CD4-positive, CD25-positive, alpha-beta regulatory T cell (primary cell): ENCODE data around the gene KBTBD13. TPM values are rescaled to one million over a fixed set of nuclear protein-coding genes. Genes with fewer than 3 reads are reported as not detected.
A peak's percentile ranks its signal among the peaks of the same experiment; 100 is the strongest.

ENCODE experiments used
- ATAC-seq, 2 donors: fragments of 150-1000 bp; cut with Tn5 transposase; one replicate each; pipeline ENCODE4 v1.10.0; 2021; ENCODE audit warnings: low read depth in 2 of 2, moderate number of reproducible peaks in 2 of 2, moderate library complexity in 1 of 2
- DNase-seq, 3 donors: peaks; one replicate each; pipeline versions ENCODE4 v3.0.0 to v3.0.0-alpha.2; 2012 to 2022; ENCODE audit warnings: mixed read lengths in 1 of 3
- H3K27ac ChIP-seq: one replicate; pipeline ENCODE4 v1.7.0; 2013; ENCODE audit warnings: mild to moderate bottlenecking, low read length; ENCODE audit not compliant: insufficient read depth, poor library complexity, severe bottlenecking
- H3K27me3 ChIP-seq: one replicate; pipeline ENCODE4 v1.7.0; 2013; ENCODE audit warnings: low read length; ENCODE audit not compliant: control insufficient read depth, insufficient read depth
- H3K36me3 ChIP-seq: one replicate; pipeline ENCODE4 v1.7.0; 2013; ENCODE audit warnings: mild to moderate bottlenecking, low read length, moderate library complexity; ENCODE audit not compliant: control insufficient read depth, insufficient read depth
- H3K4me1 ChIP-seq: 2 replicates; pipeline ENCODE4 v1.7.0; 2013; ENCODE audit warnings: mild to moderate bottlenecking, low read length; ENCODE audit not compliant: insufficient read depth, control insufficient read depth, poor library complexity, severe bottlenecking
- H3K4me3 ChIP-seq: one replicate; pipeline ENCODE4 v1.7.0; 2013; ENCODE audit warnings: low read depth, mild to moderate bottlenecking, low read length, moderate library complexity
- H3K9me3 ChIP-seq, 2 experiments: 1 replicate in 1 of 2; 2 replicates in 1 of 2; pipeline ENCODE4 v1.7.0; 2013; ENCODE audit warnings: low read length in 2 of 2, mild to moderate bottlenecking in 1 of 2, moderate library complexity in 1 of 2; ENCODE audit not compliant: control insufficient read depth in 2 of 2
- H3K27ac Mint-ChIP-seq, 3 donors: one replicate each; pipeline ENCODE4 v1.8.0; 2020 to 2022; ENCODE audit warnings: mild to moderate bottlenecking in 3 of 3, mixed read lengths in 3 of 3, moderate library complexity in 2 of 3
- H3K27me3 Mint-ChIP-seq: one replicate; pipeline ENCODE4 v1.8.0; 2022; ENCODE audit warnings: mild to moderate bottlenecking, mixed read lengths
- H3K36me3 Mint-ChIP-seq: one replicate; pipeline ENCODE4 v1.8.0; 2020; ENCODE audit warnings: mixed read lengths
- H3K4me1 Mint-ChIP-seq, 4 donors: one replicate each; pipeline ENCODE4 v1.8.0; 2020 to 2022; ENCODE audit warnings: mixed read lengths in 4 of 4, mild to moderate bottlenecking in 1 of 4
- H3K4me3 Mint-ChIP-seq, 4 donors: one replicate each; pipeline ENCODE4 v1.8.0; 2020 to 2022; ENCODE audit warnings: mild to moderate bottlenecking in 4 of 4, mixed read lengths in 4 of 4, moderate library complexity in 3 of 4
- H3K9me3 Mint-ChIP-seq, 7 donors: one replicate each; pipeline ENCODE4 v1.8.0; 2020 to 2022; ENCODE audit warnings: mixed read lengths in 7 of 7, mild to moderate bottlenecking in 3 of 7, moderate library complexity in 2 of 7
- polyA plus RNA-seq, 4 donors: library from polyadenylated mRNA; unstranded; fragments of 300-500 nt; fragmentation: Illumina TruSeq; gene quantifications; one replicate each; pipeline ENCODE4 v1.2.3, GENCODE V29; 2021
- total RNA-seq: library from RNA; stranded (reverse); gene quantifications from one replicate; pipeline ENCODE4 v1.2.3, GENCODE V29; 2022

Gene KBTBD13
- total and polyA plus RNA-seq, 5 donors from 2014 or later = not detected

DNA sequence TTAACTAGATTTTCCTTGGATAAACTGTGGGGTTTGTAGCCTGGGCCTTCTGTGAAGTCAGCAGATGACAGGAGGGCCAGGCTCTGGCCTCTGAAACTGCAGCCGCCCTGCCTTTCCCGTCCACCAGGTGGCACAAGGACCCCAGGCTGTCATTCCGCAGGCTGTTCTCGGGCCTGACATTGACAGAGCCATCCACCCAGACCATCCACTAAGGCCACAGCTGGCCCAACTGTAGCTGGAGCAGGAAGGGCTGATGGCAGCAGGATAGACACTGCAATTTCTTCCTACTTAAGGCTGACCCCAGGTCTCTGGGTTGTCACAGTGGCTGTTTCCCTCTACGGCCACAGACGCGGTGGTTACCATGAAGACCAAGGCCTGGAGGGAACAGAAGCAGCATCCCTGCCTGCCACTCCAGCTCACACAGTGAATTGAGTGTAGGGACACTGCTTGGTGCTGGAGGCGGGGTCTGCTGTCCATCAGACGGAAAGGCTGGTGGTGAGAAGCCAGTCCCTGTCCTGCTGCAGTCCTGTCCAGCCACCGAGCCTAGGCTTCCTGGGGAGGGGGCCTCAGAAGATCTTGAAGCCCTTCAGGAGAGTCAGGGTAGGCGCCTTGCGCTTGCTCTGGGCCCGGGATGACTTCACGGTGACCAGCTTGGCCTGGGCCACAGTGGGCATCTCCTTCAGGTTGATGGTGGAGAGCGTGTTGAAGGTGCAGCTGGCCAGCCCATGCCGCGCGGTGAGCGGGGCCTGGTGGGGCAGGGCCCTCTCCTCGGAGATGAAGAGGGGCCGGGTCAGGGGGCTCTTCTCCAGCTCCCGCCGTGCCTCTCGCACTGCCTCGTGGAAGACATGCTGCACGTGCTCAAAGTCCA is 22.0 kb upstream of the KBTBD13 start:
- Mint-ChIP-seq H3K4me1 (peaks cover 0 to 8% (median 6%) of the 10 kb centered on the region in 4 donors), H3K27ac (no peak overlapping the region), H3K4me3 (no peak overlapping the region), H3K36me3 (no peaks in the 10 kb centered on the region), H3K9me3 (no peaks in the 10 kb centered on the region), H3K27me3 (peaks cover 6% of the 10 kb centered on the region)
- no peaks in the 10 kb centered on the region for H3K27me3 ChIP-seq
- H3K9me3 ChIP-seq = no peaks in the 10 kb centered on the region
- peak; percentile 12 to 56 (median 32) for DNase-seq
- peaks cover 3% of the 10 kb centered on the region for H3K4me1 ChIP-seq
- no peak for ATAC-seq
- H3K27ac ChIP-seq = no peak overlapping the region
- H3K36me3 ChIP-seq = no peaks in the 10 kb centered on the region
- H3K4me3 ChIP-seq = no peak overlapping the region

DNA sequence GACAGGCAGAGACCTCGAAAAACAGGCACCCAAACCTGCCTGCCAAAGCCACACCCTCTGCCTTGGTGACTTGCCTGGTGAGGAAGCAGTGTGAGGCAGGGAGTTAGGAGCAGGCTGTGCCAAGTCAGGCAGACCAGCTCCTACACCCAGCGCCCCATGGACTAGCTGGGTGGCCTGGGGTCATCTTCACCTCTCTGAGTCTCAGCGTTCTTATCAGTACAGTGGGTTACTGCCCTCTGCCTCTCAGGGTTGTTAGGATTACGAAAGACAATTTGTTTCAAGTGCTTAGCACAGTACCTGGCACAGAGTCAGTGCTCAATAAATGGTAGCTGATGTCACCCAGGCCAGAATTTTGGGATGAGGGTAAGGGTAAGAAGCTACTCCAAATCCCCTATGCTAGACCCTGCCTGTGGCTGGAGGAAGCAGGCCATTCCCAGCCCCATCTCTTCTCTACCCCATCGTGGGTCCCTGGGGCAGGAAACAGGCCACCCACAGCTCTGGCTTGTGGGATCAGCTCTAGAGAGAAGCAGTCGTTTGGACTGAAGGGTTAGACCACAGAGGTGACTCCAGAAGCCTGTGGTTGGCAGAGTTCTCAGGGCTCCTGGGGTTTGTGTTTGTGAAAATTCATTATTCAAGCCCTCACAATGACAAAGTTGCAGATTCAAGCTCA is 21.2 kb upstream of the KBTBD13 start:
- Mint-ChIP-seq H3K9me3 (no peaks in the 10 kb centered on the region), H3K4me3 (no peak overlapping the region), H3K36me3 (no peaks in the 10 kb centered on the region), H3K27ac (no peak overlapping the region), H3K4me1 (no peaks in the 10 kb centered on the region), H3K27me3 (peaks cover 5% of the 10 kb centered on the region)
- Histone ChIP-seq H3K27ac (no peak overlapping the region), H3K4me3 (no peak overlapping the region), H3K4me1 (no peaks in the 10 kb centered on the region), H3K9me3 (no peaks in the 10 kb centered on the region), H3K36me3 (no peaks in the 10 kb centered on the region), H3K27me3 (no peaks in the 10 kb centered on the region)
- DNase-seq = no peak
- ATAC-seq = no peak

- ATAC-seq (no peak), DNase-seq (no peak)
- peaks cover 2% of the 10 kb centered on the region for H3K27me3 Mint-ChIP-seq
- H3K27me3 ChIP-seq = no peaks in the 10 kb centered on the region
- H3K4me1 ChIP-seq = no peaks in the 10 kb centered on the region
- H3K27ac ChIP-seq = no peak overlapping the region
- H3K9me3 Mint-ChIP-seq = no peaks in the 10 kb centered on the region
- no peak overlapping the region for H3K4me3 ChIP-seq
- H3K9me3 ChIP-seq = no peaks in the 10 kb centered on the region
- no peak overlapping the region for H3K27ac Mint-ChIP-seq
- H3K36me3 ChIP-seq = no peaks in the 10 kb centered on the region
- no peaks in the 10 kb centered on the region for H3K4me1 Mint-ChIP-seq
- no peaks in the 10 kb centered on the region for H3K36me3 Mint-ChIP-seq
- no peak overlapping the region for H3K4me3 Mint-ChIP-seq
Observed at GRCh38 chr15:65056106-65056505, 20.4 kb upstream of the KBTBD13 start.

- Histone ChIP-seq H3K27me3 (no peaks in the 10 kb centered on the region), H3K4me1 (no peaks in the 10 kb centered on the region), H3K36me3 (no peaks in the 10 kb centered on the region), H3K9me3 (no peaks in the 10 kb centered on the region), H3K4me3 (no peak overlapping the region), H3K27ac (no peak overlapping the region)
- Mint-ChIP-seq H3K27me3 (no peaks in the 10 kb centered on the region), H3K4me3 (no peak overlapping the region), H3K36me3 (no peaks in the 10 kb centered on the region), H3K27ac (no peak overlapping the region), H3K9me3 (no peaks in the 10 kb centered on the region), H3K4me1 (no peaks in the 10 kb centered on the region)
- ATAC-seq (no peak), DNase-seq (no peak)
Observed at GRCh38 chr15:65056868-65057548, 19.5 kb upstream of the KBTBD13 start.

DNA sequence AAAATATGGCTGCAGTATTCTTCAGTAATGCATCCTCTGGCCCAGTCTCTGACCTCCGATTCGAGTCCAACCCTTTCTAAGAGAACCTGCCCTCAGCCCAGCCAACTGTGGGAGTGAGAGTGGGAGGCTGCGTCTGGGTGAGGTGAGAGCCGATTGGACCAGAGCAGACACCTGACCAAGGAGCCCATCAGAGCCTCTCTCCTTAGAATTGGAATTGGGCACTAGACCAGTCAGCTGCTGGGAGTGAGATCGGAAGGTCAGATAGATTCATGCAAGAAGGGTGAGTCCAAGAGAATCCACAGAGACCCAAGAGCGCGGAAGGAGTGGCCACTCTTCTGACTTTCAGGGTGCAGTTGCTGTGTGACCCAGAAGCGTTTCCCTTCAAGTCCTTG is 19.0 kb upstream of the KBTBD13 start:
- Histone ChIP-seq H3K27me3 (no peaks in the 10 kb centered on the region), H3K4me3 (no peak overlapping the region), H3K9me3 (no peaks in the 10 kb centered on the region), H3K27ac (no peak overlapping the region), H3K36me3 (no peaks in the 10 kb centered on the region), H3K4me1 (no peaks in the 10 kb centered on the region)
- Mint-ChIP-seq H3K4me1 (no peaks in the 10 kb centered on the region), H3K27me3 (no peaks in the 10 kb centered on the region), H3K9me3 (no peaks in the 10 kb centered on the region), H3K36me3 (no peaks in the 10 kb centered on the region), H3K4me3 (no peak overlapping the region), H3K27ac (no peak overlapping the region)
- DNase-seq (no peak), ATAC-seq (no peak)

DNA sequence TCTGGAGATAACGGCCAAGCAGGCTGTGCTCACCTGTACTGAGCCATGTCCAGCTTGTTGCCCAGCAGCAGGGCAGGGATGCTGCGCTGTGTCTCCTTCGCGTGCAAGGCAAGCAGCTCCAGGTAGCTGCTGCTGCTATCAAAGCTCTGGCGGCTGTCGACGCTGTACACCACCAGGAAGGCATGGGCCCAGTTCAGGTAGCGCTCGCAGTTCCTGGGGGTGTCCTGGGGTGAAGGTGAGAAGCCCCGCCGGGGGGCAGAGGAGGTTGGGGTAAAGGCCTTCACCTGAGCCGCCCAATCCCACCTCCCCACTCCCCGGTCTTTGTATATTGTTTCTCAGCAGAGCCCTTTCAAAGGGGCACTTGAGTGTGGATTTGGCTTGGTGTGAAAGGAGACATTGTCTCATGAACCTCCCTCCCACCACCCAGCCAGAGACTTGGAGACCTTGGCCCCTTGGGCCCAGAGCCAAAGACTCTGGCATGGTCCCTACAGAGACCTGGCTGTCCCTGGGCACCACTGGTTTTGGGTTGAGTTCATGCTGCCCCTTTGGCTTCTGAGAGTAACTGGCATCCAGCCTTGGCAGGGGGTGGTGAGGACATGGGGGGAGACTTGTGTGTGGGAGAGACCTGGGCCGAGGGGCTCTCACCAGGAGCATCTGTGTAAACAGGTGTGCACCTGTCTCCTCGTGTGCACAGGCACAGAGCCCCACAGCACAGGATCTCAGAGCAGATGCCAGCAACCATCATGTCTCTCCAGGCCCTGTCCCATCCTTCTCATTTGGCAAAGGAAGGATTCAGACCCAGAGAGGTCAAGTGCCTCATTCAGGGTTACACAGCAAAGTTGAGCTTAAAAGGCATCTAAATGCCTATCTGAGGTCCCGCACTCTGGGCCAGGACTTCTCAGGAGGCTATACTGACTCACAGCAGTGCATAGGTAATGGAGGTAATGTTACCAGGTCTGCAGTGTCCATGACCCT is 17.9 kb upstream of the KBTBD13 start:
- Histone ChIP-seq H3K4me1 (no peaks in the 10 kb centered on the region), H3K9me3 (no peaks in the 10 kb centered on the region), H3K27ac (no peak overlapping the region), H3K4me3 (no peak overlapping the region), H3K36me3 (no peaks in the 10 kb centered on the region), H3K27me3 (no peaks in the 10 kb centered on the region)
- DNase-seq = no peak
- ATAC-seq = no peak
- H3K27ac Mint-ChIP-seq = no peak overlapping the region
- peaks cover 5% of the 10 kb centered on the region for H3K27me3 Mint-ChIP-seq
- H3K36me3 Mint-ChIP-seq = no peaks in the 10 kb centered on the region
- no peaks in the 10 kb centered on the region for H3K4me1 Mint-ChIP-seq
- H3K9me3 Mint-ChIP-seq = no peaks in the 10 kb centered on the region
- H3K4me3 Mint-ChIP-seq = no peak overlapping the region

DNA sequence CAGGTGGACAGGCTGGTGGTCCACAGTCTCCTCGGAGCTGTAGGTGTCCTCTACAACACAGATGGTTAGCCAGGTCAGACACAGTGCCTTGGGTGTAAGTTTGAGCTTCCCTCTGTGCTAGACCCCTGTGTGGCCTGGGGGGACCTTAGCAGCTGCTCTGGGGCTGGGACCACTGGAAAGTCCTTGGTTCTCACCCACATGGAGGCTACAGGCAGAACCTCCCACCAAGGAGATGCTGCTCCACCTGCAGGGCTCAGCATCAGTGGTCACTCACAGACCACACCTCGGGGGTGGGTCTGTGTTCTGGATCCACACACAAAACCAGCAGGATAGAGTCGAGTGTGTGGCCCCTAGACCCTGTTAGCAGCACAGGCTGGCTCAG is 17.2 kb upstream of the KBTBD13 start:
- Mint-ChIP-seq H3K4me1 (no peaks in the 10 kb centered on the region), H3K27me3 (peaks cover 10% of the 10 kb centered on the region), H3K9me3 (no peaks in the 10 kb centered on the region), H3K36me3 (no peaks in the 10 kb centered on the region), H3K27ac (no peak overlapping the region), H3K4me3 (no peak overlapping the region)
- Histone ChIP-seq H3K4me1 (no peaks in the 10 kb centered on the region), H3K9me3 (no peaks in the 10 kb centered on the region), H3K27ac (no peak overlapping the region), H3K27me3 (no peaks in the 10 kb centered on the region), H3K4me3 (no peak overlapping the region), H3K36me3 (no peaks in the 10 kb centered on the region)
- no peak for DNase-seq
- no peak for ATAC-seq
